Jurkat, Clone E6-1 (cell line): ENCODE results near the gene IL1RAPL1. TPM values are rescaled to one million over a fixed set of nuclear protein-coding genes. Genes with fewer than 3 reads are reported as not detected.

ENCODE experiments used
- DNase-seq: peaks from one replicate; pipeline ENCODE4 v3.0.0-alpha.2; 2011; ENCODE audit warnings: low read depth, low spot score
- H3K4me3 ChIP-seq: 2 replicates; pipeline ENCODE4 v1.5.1; 2011; ENCODE audit warnings: mild to moderate bottlenecking, low read length, control low read depth, moderate library complexity
- polyA plus RNA-seq: library from polyadenylated mRNA; unstranded; fragments of >200 nt; gene quantifications from one replicate; pipeline ENCODE4 v1.2.1, GENCODE V29; 2012; ENCODE audit warnings: missing spikeins; ENCODE audit not compliant: insufficient read length, insufficient read depth

Gene IL1RAPL1
- polyA plus RNA-seq: not detected

GRCh38 chrX:28586981-28587551 is at the start of gene IL1RAPL1:
TSS of gene IL1RAPL1 (plus strand) at chrX:28587446.
- H3K4me3 ChIP-seq: no peak within 1 kb of the TSS
- DNase-seq: no peak

GRCh38 chrX:28542791-28543190 is 44.5 kb upstream of the IL1RAPL1 start:
- H3K4me3 ChIP-seq: no peak overlapping the region
- DNase-seq: no peak

- no peak overlapping the region for H3K4me3 ChIP-seq
- DNase-seq: no peak
Observed at GRCh38 chrX:28549838-28550237, 37.4 kb upstream of the IL1RAPL1 start.

DNA sequence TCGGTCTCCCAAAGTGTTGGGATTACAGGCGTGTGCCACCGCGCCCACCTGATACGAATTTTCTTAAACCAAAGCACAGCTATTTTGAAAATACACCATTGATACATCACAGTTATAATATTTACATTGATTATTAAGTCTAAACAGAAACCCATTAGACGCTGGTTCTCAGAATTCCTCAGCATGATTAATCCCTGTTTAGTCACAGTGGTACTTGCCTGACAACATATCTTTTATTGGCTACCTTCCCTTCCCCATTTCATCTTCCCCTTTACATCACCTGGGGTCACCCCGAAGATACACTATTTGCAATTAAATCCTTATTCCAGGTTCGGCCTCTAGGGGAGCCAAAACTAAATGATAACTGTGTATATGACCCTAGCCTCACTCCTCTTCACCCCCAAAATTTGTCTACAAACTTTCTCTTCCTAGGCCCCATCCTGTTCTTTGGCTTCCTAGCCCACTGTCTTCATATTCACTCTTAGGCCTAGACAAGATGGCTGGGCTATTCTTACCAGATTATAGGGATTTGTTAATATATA is 36.8 kb upstream of the IL1RAPL1 start:
- no peak overlapping the region for H3K4me3 ChIP-seq
- peak; percentile 0 for DNase-seq

- DNase-seq: no peak
- no peak overlapping the region for H3K4me3 ChIP-seq
Observed at GRCh38 chrX:28552322-28552721, 34.9 kb upstream of the IL1RAPL1 start.

- DNase-seq: no peak
- no peak overlapping the region for H3K4me3 ChIP-seq
Observed at GRCh38 chrX:28552882-28553829, 34.1 kb upstream of the IL1RAPL1 start.

GRCh38 chrX:28576117-28576516 is 11.1 kb upstream of the IL1RAPL1 start:
- no peak overlapping the region for H3K4me3 ChIP-seq
- DNase-seq: no peak

GRCh38 chrX:28581522-28581921 is 5.7 kb upstream of the IL1RAPL1 start:
- DNase-seq: no peak
- H3K4me3 ChIP-seq: no peak overlapping the region

- no peak overlapping the region for H3K4me3 ChIP-seq
- no peak for DNase-seq
Observed at GRCh38 chrX:28582511-28582910, 4.7 kb upstream of the IL1RAPL1 start.

- no peak overlapping the region for H3K4me3 ChIP-seq
- DNase-seq: no peak
Observed at GRCh38 chrX:28584025-28584424, 3.2 kb upstream of the IL1RAPL1 start.

- H3K4me3 ChIP-seq: no peak overlapping the region
- DNase-seq: no peak
Observed at GRCh38 chrX:28585767-28586166, 1.5 kb upstream of the IL1RAPL1 start.

DNA sequence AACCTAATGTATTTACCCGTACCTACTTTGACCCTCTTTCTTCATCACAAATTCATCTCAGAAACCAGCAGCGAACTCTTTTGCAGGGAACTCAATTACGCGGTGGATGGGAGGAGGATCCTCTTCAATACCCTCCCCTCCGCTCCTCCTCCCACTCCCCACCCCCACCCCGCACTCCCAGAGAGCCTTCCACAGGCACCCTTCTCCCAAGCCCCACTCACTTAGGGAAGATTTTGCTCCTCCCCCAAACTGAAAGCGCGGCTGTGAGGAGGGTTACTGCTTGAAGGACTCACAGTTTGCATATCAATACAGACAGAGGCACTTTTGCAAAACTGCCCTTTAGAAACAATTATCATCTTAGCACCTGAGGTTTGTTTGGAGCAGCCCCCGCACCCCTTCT is 960 bp upstream of the IL1RAPL1 start:
- no peak overlapping the region for H3K4me3 ChIP-seq
- DNase-seq: no peak

GRCh38 chrX:28589046-28589445 is 1.8 kb downstream of the IL1RAPL1 start:
- H3K4me3 ChIP-seq: no peak overlapping the region

DNA sequence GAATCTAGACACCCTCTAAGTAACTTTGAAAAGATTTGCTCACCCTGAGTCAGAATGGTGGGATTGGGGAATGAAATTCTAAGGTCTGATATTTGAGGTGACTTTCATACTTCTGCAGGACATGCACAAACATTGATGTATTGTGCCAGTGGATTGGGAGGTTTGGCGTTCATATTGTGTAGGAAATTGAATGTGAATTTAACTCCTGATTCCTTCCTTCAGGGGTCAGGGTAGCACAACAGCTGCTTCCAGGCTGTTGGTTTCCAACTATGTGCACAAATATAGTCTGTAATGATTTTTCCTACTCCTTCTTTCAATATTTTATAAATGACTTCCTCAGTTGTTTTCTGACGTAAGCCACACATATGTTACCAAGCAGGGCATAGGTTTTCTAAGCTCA is 3.1 kb downstream of the IL1RAPL1 start:
- H3K4me3 ChIP-seq: no peak overlapping the region
- no peak for DNase-seq

More at GRCh38 chrX:28589046-28589445, 1.8 kb downstream of the IL1RAPL1 start:
- no peak for DNase-seq

- no peak overlapping the region for H3K4me3 ChIP-seq
- DNase-seq: no peak
Observed at GRCh38 chrX:28591542-28591941, 4.3 kb downstream of the IL1RAPL1 start.

GRCh38 chrX:28595346-28595745 is 8.1 kb downstream of the IL1RAPL1 start:
- DNase-seq: no peak
- H3K4me3 ChIP-seq: no peak overlapping the region

- DNase-seq: no peak
- H3K4me3 ChIP-seq: no peak overlapping the region
Observed at GRCh38 chrX:28599957-28600356, 12.7 kb downstream of the IL1RAPL1 start.

DNA sequence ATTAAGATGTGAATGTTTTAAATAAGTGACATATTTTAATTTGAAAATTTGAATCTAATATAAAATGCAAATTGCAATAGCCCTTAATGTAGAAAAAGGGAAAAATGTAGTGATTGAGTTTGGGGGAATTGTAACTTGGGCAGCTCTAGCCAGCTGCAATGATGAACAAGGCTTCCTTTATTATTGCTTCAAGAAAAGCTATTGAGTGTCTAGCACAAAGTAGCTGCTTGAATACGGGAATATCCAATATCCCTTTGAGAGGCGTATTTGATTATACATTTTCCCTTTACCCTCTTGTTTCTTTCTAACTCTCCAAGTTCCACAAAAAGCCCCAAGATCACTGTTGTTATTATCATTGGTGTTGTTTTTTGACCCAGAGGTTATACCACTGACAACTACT is 21.8 kb downstream of the IL1RAPL1 start:
- no peak for DNase-seq
- no peak overlapping the region for H3K4me3 ChIP-seq

- DNase-seq: no peak
- no peak overlapping the region for H3K4me3 ChIP-seq
Observed at GRCh38 chrX:28609917-28610613, 22.8 kb downstream of the IL1RAPL1 start.

GRCh38 chrX:28610746-28611145 is 23.5 kb downstream of the IL1RAPL1 start:
- H3K4me3 ChIP-seq: no peak overlapping the region
- DNase-seq: no peak
